Sigmoid colon (tissue), 4 donors: ENCODE results near the gene HENMT1.

ENCODE experiments used
- POLR2A ChIP-seq, 2 donors: fragments of 450-650 bp; IDR thresholded peaks; one replicate each; pipeline ENCODE4 v1.6.1; 2016; ENCODE audit warnings: antibody characterized with exemption in 2 of 2, mild to moderate bottlenecking in 2 of 2, moderate library complexity in 2 of 2
- POLR2AphosphoS5 ChIP-seq, 4 donors: sonication (generic); formaldehyde crosslinking; IDR thresholded peaks; one replicate each; pipeline ENCODE4 v1.6.1; 2017; ENCODE audit warnings: antibody characterized with exemption in 4 of 4
- TF ChIP-seq, protein P1 (sequence below), 4 experiments: fragments of 450-650 bp in 3 of 4; fragments of 200-600 bp in 1 of 4; IDR thresholded peaks; one replicate each; pipeline ENCODE4 v1.5.1; 2016 to 2019; ENCODE audit warnings: antibody characterized with exemption in 4 of 4, mild to moderate bottlenecking in 3 of 4, moderate library complexity in 2 of 4

DNA sequence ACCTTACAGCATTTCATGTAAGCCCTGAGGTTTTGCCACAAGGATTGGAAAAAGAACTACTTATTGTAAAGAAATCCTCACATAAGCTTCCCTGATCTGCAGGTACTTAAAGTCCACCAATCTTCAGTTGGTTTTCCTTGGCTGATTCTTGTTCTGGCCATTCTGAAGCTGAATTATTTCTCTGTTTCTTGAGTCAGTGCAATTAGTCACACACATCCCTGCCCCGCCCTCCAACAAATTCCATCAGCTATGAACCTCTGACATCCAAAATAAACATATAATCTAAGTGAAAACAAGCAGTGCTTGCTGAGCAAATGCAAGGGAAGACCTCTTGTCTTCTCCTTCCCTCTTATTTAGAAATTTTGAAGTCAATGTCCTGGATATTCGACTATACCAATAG, 43.6 kb upstream of the HENMT1 start:
- TF ChIP-seq, protein P1, sequence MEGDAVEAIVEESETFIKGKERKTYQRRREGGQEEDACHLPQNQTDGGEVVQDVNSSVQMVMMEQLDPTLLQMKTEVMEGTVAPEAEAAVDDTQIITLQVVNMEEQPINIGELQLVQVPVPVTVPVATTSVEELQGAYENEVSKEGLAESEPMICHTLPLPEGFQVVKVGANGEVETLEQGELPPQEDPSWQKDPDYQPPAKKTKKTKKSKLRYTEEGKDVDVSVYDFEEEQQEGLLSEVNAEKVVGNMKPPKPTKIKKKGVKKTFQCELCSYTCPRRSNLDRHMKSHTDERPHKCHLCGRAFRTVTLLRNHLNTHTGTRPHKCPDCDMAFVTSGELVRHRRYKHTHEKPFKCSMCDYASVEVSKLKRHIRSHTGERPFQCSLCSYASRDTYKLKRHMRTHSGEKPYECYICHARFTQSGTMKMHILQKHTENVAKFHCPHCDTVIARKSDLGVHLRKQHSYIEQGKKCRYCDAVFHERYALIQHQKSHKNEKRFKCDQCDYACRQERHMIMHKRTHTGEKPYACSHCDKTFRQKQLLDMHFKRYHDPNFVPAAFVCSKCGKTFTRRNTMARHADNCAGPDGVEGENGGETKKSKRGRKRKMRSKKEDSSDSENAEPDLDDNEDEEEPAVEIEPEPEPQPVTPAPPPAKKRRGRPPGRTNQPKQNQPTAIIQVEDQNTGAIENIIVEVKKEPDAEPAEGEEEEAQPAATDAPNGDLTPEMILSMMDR (IDR thresholded peaks at IDR 0.05): no peak
- TF ChIP-seq POLR2AphosphoS5 (IDR thresholded peaks at IDR 0.05) (peak in 1 of 4 donors; percentile 14), POLR2A (IDR thresholded peaks at IDR 0.05) (no peak)
